ENCODE results near the gene HEATR9. TPM values are rescaled to one million over a fixed set of nuclear protein-coding genes. Genes with fewer than 3 reads are reported as not detected.
A peak's percentile ranks its signal among the peaks of the same experiment; 100 is the strongest.

The HEATR9 gene
- total and polyA plus RNA-seq, 12 donors, result not detected

- ATAC-seq (no peak), DNase-seq (no peak)
- Histone ChIP-seq H3K27me3 (peaks cover 0 to 5% (median 0%) of the 10 kb centered on the region in 7 donors), H3K4me3 (no peak overlapping the region), H3K36me3 (no peaks in the 10 kb centered on the region), H3K4me1 (peaks cover 0 to 72% (median 3%) of the 10 kb centered on the region in 9 donors), H3K9me3 (no peaks in the 10 kb centered on the region), H3K27ac (no peak overlapping the region)
- intact Hi-C loops (cut with DNase I), result no loop called here
- 95 to 98% methylated on average over 4 of the region's 4 CpGs for WGBS, 2 donors
- TF ChIP-seq CTCF (IDR thresholded peaks at IDR 0.05), result no peak
These were observed 25.1 kb upstream of the HEATR9 start for GRCh38 chr17:35893751-35894150.

GRCh38 chr17:35892091-35893035, 23.7 kb upstream of the HEATR9 start:
- 49 to 52% methylated on average over 6 of the region's 6 CpGs for WGBS, 2 donors
- no peak for DNase-seq
- no peak for ATAC-seq
- H3K9me3 ChIP-seq, result no peaks in the 10 kb centered on the region
- H3K4me3 ChIP-seq, result no peak overlapping the region
- H3K27me3 ChIP-seq, result peaks cover 0 to 5% (median 0%) of the 10 kb centered on the region in 7 donors
- intact Hi-C loops (cut with DNase I), result no loop called here
- no peak for TF ChIP-seq CTCF (IDR thresholded peaks at IDR 0.05)
- H3K27ac ChIP-seq, result peak overlapping the region in 1 of 10 donors; percentile 76
- H3K36me3 ChIP-seq, result no peaks in the 10 kb centered on the region
- H3K4me1 ChIP-seq, result peaks cover 0 to 58% (median 3%) of the 10 kb centered on the region in 9 donors

GRCh38 chr17:35891269-35891668, 22.6 kb upstream of the HEATR9 start:
- H3K27me3 ChIP-seq, result peaks cover 0 to 5% (median 0%) of the 10 kb centered on the region in 7 donors
- peaks cover 0 to 48% (median 3%) of the 10 kb centered on the region in 9 donors for H3K4me1 ChIP-seq
- DNase-seq (no peak), ATAC-seq (no peak)
- peak overlapping the region in 1 of 10 donors; percentile 76 for H3K27ac ChIP-seq
- WGBS, 2 donors, result 88 to 92% methylated on average over 4 of the region's 4 CpGs
- no peak overlapping the region for H3K4me3 ChIP-seq
- no peaks in the 10 kb centered on the region for H3K36me3 ChIP-seq
- no peaks in the 10 kb centered on the region for H3K9me3 ChIP-seq
- intact Hi-C loops (cut with DNase I), result no loop called here
- TF ChIP-seq CTCF (IDR thresholded peaks at IDR 0.05), result no peak

GRCh38 chr17:35890774-35891155, 22.1 kb upstream of the HEATR9 start:
- DNase-seq (no peak), ATAC-seq (peak in 2 of 8 donors; percentile 37 to 52)
- intact Hi-C loops (cut with DNase I), result no loop called here
- Histone ChIP-seq H3K36me3 (no peaks in the 10 kb centered on the region), H3K9me3 (no peaks in the 10 kb centered on the region), H3K4me1 (peaks cover 0 to 45% (median 3%) of the 10 kb centered on the region in 9 donors), H3K4me3 (no peak overlapping the region), H3K27ac (peak overlapping the region in 1 of 10 donors; percentile 76), H3K27me3 (peaks cover 0 to 5% (median 0%) of the 10 kb centered on the region in 7 donors)
- WGBS, 2 donors, result 53 to 63% methylated on average over 4 of the region's 4 CpGs
- TF ChIP-seq CTCF (IDR thresholded peaks at IDR 0.05), result no peak
